Measurements from ENCODE around the gene TMEM269. TPM values are rescaled to one million over a fixed set of nuclear protein-coding genes. Genes with fewer than 3 reads are reported as not detected.

Gene TMEM269
- total RNA-seq, 2 donors from 2014 or later: 0.14 to 0.62 TPM

GRCh38 chr1:42742617-42743316, 42.0 kb upstream of the TMEM269 start:
- no peaks in the 10 kb centered on the region for H3K9me3 ChIP-seq
- no peak overlapping the region for H3K4me3 ChIP-seq
- no peaks in the 10 kb centered on the region for H3K36me3 ChIP-seq
- H3K4me1 ChIP-seq (replicated peaks): no peaks in the 10 kb centered on the region
- no peak for DNase-seq (ENCODE audit: low spot score)
- H3K27ac ChIP-seq: peak overlapping the region in 1 of 2 donors; percentile 33
- no peak for TF ChIP-seq POLR2AphosphoS5 (IDR thresholded peaks at IDR 0.05)
- TF ChIP-seq CTCF (IDR thresholded peaks at IDR 0.05): no peak
- no peak for TF ChIP-seq POLR2A (IDR thresholded peaks at IDR 0.05)
- intact Hi-C loops (cut with DNase I): no loop called here
- H3K27me3 ChIP-seq (replicated peaks; ENCODE audit: insufficient read depth): no peaks in the 10 kb centered on the region
- 57% methylated on average over 9 of the region's 9 CpGs for WGBS

- DNase-seq (ENCODE audit: low spot score): peak; percentile 76
- H3K27me3 ChIP-seq (replicated peaks; ENCODE audit: insufficient read depth): no peaks in the 10 kb centered on the region
- WGBS: 73% methylated on average over 21 of the region's 21 CpGs
- H3K27ac ChIP-seq: no peak overlapping the region
- no peak overlapping the region for H3K4me3 ChIP-seq
- no peaks in the 10 kb centered on the region for H3K36me3 ChIP-seq
- no peak for TF ChIP-seq POLR2A (IDR thresholded peaks at IDR 0.05)
- TF ChIP-seq POLR2AphosphoS5 (IDR thresholded peaks at IDR 0.05): peak; percentile 70
- TF ChIP-seq CTCF (IDR thresholded peaks at IDR 0.05): no peak
- H3K4me1 ChIP-seq (replicated peaks): no peaks in the 10 kb centered on the region
- H3K9me3 ChIP-seq: no peaks in the 10 kb centered on the region
- intact Hi-C loops (cut with DNase I): no loop called here
These were observed 41.3 kb upstream of the TMEM269 start for GRCh38 chr1:42743317-42744147.

- Histone ChIP-seq H3K9me3 (no peaks in the 10 kb centered on the region), H3K27ac (no peak overlapping the region), H3K4me3 (no peak overlapping the region), H3K27me3 (replicated peaks; ENCODE audit: insufficient read depth) (no peaks in the 10 kb centered on the region), H3K4me1 (replicated peaks) (no peaks in the 10 kb centered on the region), H3K36me3 (no peaks in the 10 kb centered on the region)
- TF ChIP-seq POLR2A (IDR thresholded peaks at IDR 0.05): no peak
- TF ChIP-seq POLR2AphosphoS5 (IDR thresholded peaks at IDR 0.05): no peak
- DNase-seq (ENCODE audit: low spot score): no peak
- intact Hi-C loops (cut with DNase I): no loop called here
- 93% methylated on average over 9 of the region's 9 CpGs for WGBS
These were observed 40.7 kb upstream of the TMEM269 start for GRCh38 chr1:42744148-42744413.

GRCh38 chr1:42745851-42746250, 38.9 kb upstream of the TMEM269 start:
- no peak for DNase-seq (ENCODE audit: low spot score)
- Histone ChIP-seq H3K36me3 (no peaks in the 10 kb centered on the region), H3K27me3 (replicated peaks; ENCODE audit: insufficient read depth) (no peaks in the 10 kb centered on the region), H3K27ac (no peak overlapping the region), H3K4me3 (no peak overlapping the region), H3K4me1 (replicated peaks) (no peaks in the 10 kb centered on the region), H3K9me3 (no peaks in the 10 kb centered on the region)
- 78% methylated on average over 8 of the region's 8 CpGs for WGBS
- TF ChIP-seq POLR2A (IDR thresholded peaks at IDR 0.05): no peak
- no peak for TF ChIP-seq CTCF (IDR thresholded peaks at IDR 0.05)
- no peak for TF ChIP-seq POLR2AphosphoS5 (IDR thresholded peaks at IDR 0.05)
- intact Hi-C loops (cut with DNase I): loop anchor here (5.0 kb wide), 1 partner anchor 169 kb away; no protein-coding TSS in a partner anchor

GRCh38 chr1:42746436-42747105, 38.2 kb upstream of the TMEM269 start:
- Histone ChIP-seq H3K27me3 (replicated peaks; ENCODE audit: insufficient read depth) (no peaks in the 10 kb centered on the region), H3K4me3 (no peak overlapping the region), H3K4me1 (replicated peaks) (no peaks in the 10 kb centered on the region), H3K9me3 (no peaks in the 10 kb centered on the region), H3K27ac (no peak overlapping the region), H3K36me3 (no peaks in the 10 kb centered on the region)
- intact Hi-C loops (cut with DNase I): loop anchor here (5.0 kb wide), 1 partner anchor 169 kb away; no protein-coding TSS in a partner anchor
- no peak for DNase-seq (ENCODE audit: low spot score)
- TF ChIP-seq POLR2AphosphoS5 (IDR thresholded peaks at IDR 0.05) (no peak), CTCF (IDR thresholded peaks at IDR 0.05) (no peak), POLR2A (IDR thresholded peaks at IDR 0.05) (no peak)
- WGBS: 90% methylated on average over 12 of the region's 12 CpGs
